Measurements from ENCODE around the gene HDAC11.

- no peak for TF ChIP-seq CTCF (IDR thresholded peaks at IDR 0.05)
- no peak for TF ChIP-seq EP300 (IDR thresholded peaks at IDR 0.05)
- no peak for TF ChIP-seq POLR2AphosphoS5 (IDR thresholded peaks at IDR 0.05)
- TF ChIP-seq POLR2A (IDR thresholded peaks at IDR 0.05) = no peak
Observed at GRCh38 chr3:13509059-13509815, 29.1 kb downstream of the HDAC11 start.

Data from upper lobe of left lung (tissue), 4 donors.